Liver (tissue), 9 donors: ENCODE data around the gene PISD. TPM values are rescaled to one million over a fixed set of nuclear protein-coding genes. Genes with fewer than 3 reads are reported as not detected.

ENCODE experiments used
- DNase-seq: peaks from one replicate; pipeline ENCODE4 v3.0.0-alpha.2; 2017; ENCODE audit warnings: low spot score
- H3K27ac ChIP-seq, 2 donors: one replicate each; pipeline ENCODE4 v1.7.0; 2013; ENCODE audit warnings: inconsistent platforms in 2 of 2, low read length in 2 of 2, control low read depth in 1 of 2, low read depth in 1 of 2, mild to moderate bottlenecking in 1 of 2
- H3K27me3 ChIP-seq, 4 donors: one replicate each; pipeline versions ENCODE4 v1.6.1 to v1.7.0; 2013; ENCODE audit warnings: low read length in 3 of 4, inconsistent platforms in 1 of 4, mild to moderate bottlenecking in 1 of 4, moderate library complexity in 1 of 4; ENCODE audit not compliant: control insufficient read depth in 4 of 4, insufficient read depth in 4 of 4
- H3K36me3 ChIP-seq, 4 donors: one replicate each; pipeline versions ENCODE4 v1.6.1 to v1.7.0; 2013; ENCODE audit warnings: low read length in 3 of 4, mild to moderate bottlenecking in 3 of 4, low read depth in 1 of 4, moderate library complexity in 1 of 4; ENCODE audit not compliant: control insufficient read depth in 4 of 4, insufficient read depth in 3 of 4
- H3K4me1 ChIP-seq, 4 donors: one replicate each; pipeline versions ENCODE4 v1.6.1 to v1.7.0; 2013; ENCODE audit warnings: low read length in 3 of 4, mild to moderate bottlenecking in 3 of 4, moderate library complexity in 1 of 4; ENCODE audit not compliant: control insufficient read depth in 4 of 4, insufficient read depth in 4 of 4
- H3K4me3 ChIP-seq, 3 donors: one replicate each; pipeline versions ENCODE4 v1.6.1 to v1.7.0; 2013; ENCODE audit warnings: low read length in 3 of 3, control low read depth in 1 of 3, low read depth in 1 of 3, mild to moderate bottlenecking in 1 of 3
- H3K9ac ChIP-seq, 2 donors: one replicate each; pipeline ENCODE4 v1.7.0; 2013; ENCODE audit warnings: low read length in 2 of 2, mild to moderate bottlenecking in 2 of 2, moderate library complexity in 2 of 2, control low read depth in 1 of 2, low read depth in 1 of 2
- H3K9me3 ChIP-seq, 4 donors: one replicate each; pipeline versions ENCODE4 v1.6.1 to v1.7.0; 2013; ENCODE audit warnings: low read length in 3 of 4; ENCODE audit not compliant: control insufficient read depth in 4 of 4
- EGR1 ChIP-seq, 2 donors: IDR thresholded peaks; 2 replicates each; pipeline ENCODE4 v1.6.1; 2016 to 2018; ENCODE audit warnings: antibody characterized with exemption in 2 of 2, low read depth in 2 of 2
- FOXA1 ChIP-seq: IDR thresholded peaks from 2 replicates; pipeline ENCODE4 v1.6.1; 2016; ENCODE audit warnings: antibody characterized with exemption
- FOXA2 ChIP-seq: IDR thresholded peaks from 2 replicates; pipeline ENCODE4 v1.6.1; 2016; ENCODE audit warnings: antibody characterized with exemption
- GABPA ChIP-seq, 2 donors: IDR thresholded peaks in 1 of 2; conservative IDR thresholded peaks in 1 of 2; 2 replicates each; pipeline ENCODE4 v1.6.1; 2016; ENCODE audit warnings: antibody characterized with exemption in 2 of 2, mild to moderate bottlenecking in 1 of 2, moderate library complexity in 1 of 2
- HNF4A ChIP-seq, 2 donors: conservative IDR thresholded peaks; 2 replicates each; pipeline ENCODE4 v1.6.1; 2016; ENCODE audit warnings: antibody characterized with exemption in 2 of 2, mild to moderate bottlenecking in 2 of 2
- JUND ChIP-seq, 2 donors: IDR thresholded peaks; 2 replicates each; pipeline ENCODE4 v1.6.1; 2016; ENCODE audit warnings: antibody characterized with exemption in 2 of 2
- NR2F2 ChIP-seq: IDR thresholded peaks from 2 replicates; pipeline ENCODE4 v1.6.1; 2016; ENCODE audit warnings: antibody characterized with exemption
- RAD21 ChIP-seq, 2 donors: IDR thresholded peaks; 2 replicates each; pipeline ENCODE4 v1.6.1; 2016; ENCODE audit warnings: antibody characterized with exemption in 2 of 2, mild to moderate bottlenecking in 2 of 2
- RXRA ChIP-seq, 2 donors: IDR thresholded peaks; 2 replicates each; pipeline ENCODE4 v1.6.1; 2017 to 2018; ENCODE audit warnings: antibody characterized with exemption in 2 of 2, mild to moderate bottlenecking in 1 of 2
- TAF1 ChIP-seq: conservative IDR thresholded peaks from 2 replicates; pipeline ENCODE4 v1.6.1; 2016; ENCODE audit warnings: antibody characterized with exemption, mild to moderate bottlenecking
- YY1 ChIP-seq: IDR thresholded peaks from 2 replicates; pipeline ENCODE4 v1.6.1; 2016; ENCODE audit warnings: antibody characterized with exemption, mild to moderate bottlenecking
- WGBS: extraction: QIAGEN DNeasy Blood & Tissue Kit; methylation state at CpG from one replicate; pipeline ENCODE4 v1.1.7; 2013; 5-methylcytosine and 5-hydroxymethylcytosine counted together
- polyA plus RNA-seq, 2 donors: library from polyadenylated mRNA; stranded (reverse) in 1 of 2; unstranded in 1 of 2; fragments of 200-250 nt in 1 of 2; fragments of >200 nt in 1 of 2; fragmentation: Nextera tagmentation in 1 of 2; extraction: Ambion mirVana in 1 of 2; gene quantifications; one replicate each; pipeline versions ENCODE4 v1.2.1 to v1.2.3, GENCODE V29; 2013 to 2015
- total RNA-seq, 2 donors: library from RNA; depleted of rRNA; stranded (reverse); fragments of >200 nt; gene quantifications; one replicate each; pipeline ENCODE4 v1.2.3, GENCODE V29; 2014
- TF ChIP-seq, protein P1 (sequence below): IDR thresholded peaks from 2 replicates; pipeline ENCODE4 v1.6.1; 2016; ENCODE audit warnings: antibody characterized with exemption
- TF ChIP-seq, protein P2 (sequence below): IDR thresholded peaks from 2 replicates; pipeline ENCODE4 v1.6.1; 2016; ENCODE audit warnings: antibody characterized with exemption
- TF ChIP-seq, protein P3 (sequence below): fragments of 150-350 bp; IDR thresholded peaks from 2 replicates; pipeline ENCODE4 v1.5.1; 2017; ENCODE audit warnings: improper control_type of control experiment, low read depth, low read length; ENCODE audit not compliant: missing input control
- TF ChIP-seq, protein P4 (sequence below): IDR thresholded peaks from 2 replicates; pipeline ENCODE4 v1.6.1; 2016; ENCODE audit warnings: antibody characterized with exemption
- donor health status: healthy.
- donor health status: healthy.
- donor health status: healthy.
- donor health status: healthy.
- donor health status: healthy.

Gene PISD
- total and polyA plus RNA-seq, 4 donors = 14.7 to 28.3 (median 20.4) TPM

DNA sequence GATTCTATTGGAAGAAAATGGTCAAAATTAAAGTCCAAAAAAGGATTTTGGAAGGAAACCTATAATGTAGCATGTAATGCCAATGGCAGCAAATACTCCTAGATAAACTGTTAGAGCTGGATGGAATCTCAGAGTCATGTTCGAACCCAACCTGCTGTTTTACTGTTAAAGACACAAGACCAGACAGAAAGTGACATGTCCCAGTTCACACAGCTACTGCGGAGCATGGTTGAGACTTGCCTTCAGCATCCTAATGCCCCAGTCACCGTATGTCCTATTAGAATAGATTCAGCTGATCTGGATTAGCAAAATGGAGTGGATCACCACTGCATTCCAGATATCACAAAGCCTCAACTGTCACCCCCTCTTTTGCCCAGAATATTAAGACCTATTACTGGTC is 14.9 kb downstream of the PISD start:
- WGBS = 96% methylated on average over 3 of the region's 3 CpGs
- H3K9ac ChIP-seq = no peak overlapping the region
- H3K27ac ChIP-seq = no peak overlapping the region
- H3K4me3 ChIP-seq = no peak overlapping the region
- DNase-seq = no peak
- no peaks in the 10 kb centered on the region for H3K4me1 ChIP-seq
- peaks cover 6 to 26% (median 15%) of the 10 kb centered on the region in 4 donors for H3K36me3 ChIP-seq
- TF ChIP-seq GABPA (IDR thresholded peaks at IDR 0.05 in 1 of 2, conservative IDR thresholded peaks at IDR 0.05 in 1 of 2) (no peak), TAF1 (no peak)
- TF ChIP-seq, protein P1, sequence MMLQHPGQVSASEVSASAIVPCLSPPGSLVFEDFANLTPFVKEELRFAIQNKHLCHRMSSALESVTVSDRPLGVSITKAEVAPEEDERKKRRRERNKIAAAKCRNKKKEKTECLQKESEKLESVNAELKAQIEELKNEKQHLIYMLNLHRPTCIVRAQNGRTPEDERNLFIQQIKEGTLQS = no peak
- no peaks in the 10 kb centered on the region for H3K9me3 ChIP-seq
- no peaks in the 10 kb centered on the region for H3K27me3 ChIP-seq

DNA sequence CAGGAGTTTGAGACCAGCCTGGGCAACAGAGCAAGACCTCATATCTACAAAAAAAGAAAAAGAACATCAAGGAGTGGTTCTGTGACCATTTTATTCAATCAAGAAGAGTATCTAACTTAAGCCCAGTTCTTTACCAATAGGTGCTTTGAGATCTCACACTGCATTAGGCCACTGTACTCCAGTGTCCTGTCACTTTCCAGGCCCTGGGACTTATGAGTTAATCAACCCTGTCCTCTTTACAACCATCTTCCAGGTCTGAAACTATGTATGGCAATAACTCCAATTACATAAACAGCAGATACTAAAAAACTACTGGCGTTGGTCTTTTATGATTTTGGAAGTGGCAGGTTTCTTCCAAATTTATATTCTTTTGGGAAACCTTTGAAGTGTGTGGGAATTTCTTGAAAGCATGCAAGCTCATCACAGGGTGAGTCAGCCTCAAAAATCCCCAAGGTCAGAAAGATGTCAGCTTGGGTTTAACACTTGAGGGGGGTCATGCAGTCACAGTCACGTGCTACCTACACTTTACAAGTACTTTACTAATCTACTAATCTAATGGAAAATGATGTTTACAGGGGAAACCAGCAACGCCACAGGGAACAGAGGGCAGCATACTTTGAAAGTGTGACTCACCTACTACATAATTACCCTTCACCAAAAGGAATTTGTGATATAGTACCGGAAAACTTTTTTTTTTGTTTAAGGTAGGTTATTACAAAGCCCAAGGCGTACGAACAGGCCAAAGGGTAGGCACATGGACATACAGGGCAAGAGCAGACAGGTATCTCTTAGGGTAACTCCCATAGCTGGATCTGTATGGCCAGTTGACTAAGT is 15.6 kb downstream of the PISD start:
- Histone ChIP-seq H3K9me3 (no peaks in the 10 kb centered on the region), H3K27ac (no peak overlapping the region), H3K4me1 (no peaks in the 10 kb centered on the region), H3K4me3 (no peak overlapping the region), H3K9ac (no peak overlapping the region), H3K36me3 (peaks cover 6 to 26% (median 15%) of the 10 kb centered on the region in 4 donors), H3K27me3 (no peaks in the 10 kb centered on the region)
- 76% methylated on average over 6 of the region's 6 CpGs for WGBS
- TF ChIP-seq, protein P2, sequence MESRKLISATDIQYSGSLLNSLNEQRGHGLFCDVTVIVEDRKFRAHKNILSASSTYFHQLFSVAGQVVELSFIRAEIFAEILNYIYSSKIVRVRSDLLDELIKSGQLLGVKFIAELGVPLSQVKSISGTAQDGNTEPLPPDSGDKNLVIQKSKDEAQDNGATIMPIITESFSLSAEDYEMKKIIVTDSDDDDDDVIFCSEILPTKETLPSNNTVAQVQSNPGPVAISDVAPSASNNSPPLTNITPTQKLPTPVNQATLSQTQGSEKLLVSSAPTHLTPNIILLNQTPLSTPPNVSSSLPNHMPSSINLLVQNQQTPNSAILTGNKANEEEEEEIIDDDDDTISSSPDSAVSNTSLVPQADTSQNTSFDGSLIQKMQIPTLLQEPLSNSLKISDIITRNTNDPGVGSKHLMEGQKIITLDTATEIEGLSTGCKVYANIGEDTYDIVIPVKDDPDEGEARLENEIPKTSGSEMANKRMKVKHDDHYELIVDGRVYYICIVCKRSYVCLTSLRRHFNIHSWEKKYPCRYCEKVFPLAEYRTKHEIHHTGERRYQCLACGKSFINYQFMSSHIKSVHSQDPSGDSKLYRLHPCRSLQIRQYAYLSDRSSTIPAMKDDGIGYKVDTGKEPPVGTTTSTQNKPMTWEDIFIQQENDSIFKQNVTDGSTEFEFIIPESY = no peak
- TF ChIP-seq, protein P1 = no peak
- TF ChIP-seq YY1 (no peak), EGR1 (IDR thresholded peaks at IDR 0.05; ENCODE audit: low read depth in 2 of 2) (no peak)
- TF ChIP-seq, protein P3, sequence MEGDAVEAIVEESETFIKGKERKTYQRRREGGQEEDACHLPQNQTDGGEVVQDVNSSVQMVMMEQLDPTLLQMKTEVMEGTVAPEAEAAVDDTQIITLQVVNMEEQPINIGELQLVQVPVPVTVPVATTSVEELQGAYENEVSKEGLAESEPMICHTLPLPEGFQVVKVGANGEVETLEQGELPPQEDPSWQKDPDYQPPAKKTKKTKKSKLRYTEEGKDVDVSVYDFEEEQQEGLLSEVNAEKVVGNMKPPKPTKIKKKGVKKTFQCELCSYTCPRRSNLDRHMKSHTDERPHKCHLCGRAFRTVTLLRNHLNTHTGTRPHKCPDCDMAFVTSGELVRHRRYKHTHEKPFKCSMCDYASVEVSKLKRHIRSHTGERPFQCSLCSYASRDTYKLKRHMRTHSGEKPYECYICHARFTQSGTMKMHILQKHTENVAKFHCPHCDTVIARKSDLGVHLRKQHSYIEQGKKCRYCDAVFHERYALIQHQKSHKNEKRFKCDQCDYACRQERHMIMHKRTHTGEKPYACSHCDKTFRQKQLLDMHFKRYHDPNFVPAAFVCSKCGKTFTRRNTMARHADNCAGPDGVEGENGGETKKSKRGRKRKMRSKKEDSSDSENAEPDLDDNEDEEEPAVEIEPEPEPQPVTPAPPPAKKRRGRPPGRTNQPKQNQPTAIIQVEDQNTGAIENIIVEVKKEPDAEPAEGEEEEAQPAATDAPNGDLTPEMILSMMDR = no peak
- DNase-seq = no peak

DNA sequence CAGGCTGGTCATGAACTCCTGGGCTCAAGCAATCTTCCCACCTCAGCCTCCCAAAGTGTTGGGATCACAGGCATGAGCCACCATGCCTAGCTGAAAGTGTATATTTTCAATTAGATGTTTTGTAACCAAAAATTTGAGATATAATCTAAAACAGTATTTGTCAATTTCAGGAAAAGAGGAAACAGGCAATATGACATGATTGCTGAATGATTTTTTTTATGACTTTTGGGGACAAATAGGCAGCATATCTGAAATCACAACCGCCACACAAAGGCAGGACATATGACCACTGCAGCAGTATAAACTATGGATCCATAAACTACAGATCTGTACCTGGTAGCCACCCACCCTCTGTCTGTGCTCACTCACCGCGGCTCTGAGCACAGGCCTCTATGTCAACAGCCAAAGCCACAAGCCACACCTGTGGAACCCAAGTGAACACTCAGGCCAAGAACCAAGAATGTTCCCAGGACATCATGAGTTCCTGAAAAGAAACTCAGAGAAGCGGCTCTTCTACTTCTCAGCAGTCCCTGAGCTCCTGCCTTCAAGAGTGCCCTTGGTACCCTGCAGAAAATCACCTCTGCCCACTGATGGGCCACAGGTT is 22.5 kb downstream of the PISD start:
- Histone ChIP-seq H3K4me3 (no peak overlapping the region), H3K9me3 (no peaks in the 10 kb centered on the region), H3K36me3 (peaks cover 0 to 2% (median 0%) of the 10 kb centered on the region in 4 donors), H3K27me3 (no peaks in the 10 kb centered on the region), H3K4me1 (peaks cover 4 to 13% (median 8%) of the 10 kb centered on the region in 4 donors), H3K27ac (no peak overlapping the region), H3K9ac (no peak overlapping the region)
- 81% methylated on average over 4 of the region's 4 CpGs for WGBS
- no peak for DNase-seq
- TF ChIP-seq, protein P3 = no peak
- TF ChIP-seq TAF1 (no peak), EGR1 (IDR thresholded peaks at IDR 0.05; ENCODE audit: low read depth in 2 of 2) (no peak), FOXA1 (no peak), GABPA (IDR thresholded peaks at IDR 0.05 in 1 of 2, conservative IDR thresholded peaks at IDR 0.05 in 1 of 2) (no peak), RXRA (IDR thresholded peaks at IDR 0.05) (no peak), FOXA2 (no peak), NR2F2 (no peak), JUND (IDR thresholded peaks at IDR 0.05) (no peak), HNF4A (conservative IDR thresholded peaks at IDR 0.05) (no peak), RAD21 (IDR thresholded peaks at IDR 0.05) (no peak)
- TF ChIP-seq, protein P4, sequence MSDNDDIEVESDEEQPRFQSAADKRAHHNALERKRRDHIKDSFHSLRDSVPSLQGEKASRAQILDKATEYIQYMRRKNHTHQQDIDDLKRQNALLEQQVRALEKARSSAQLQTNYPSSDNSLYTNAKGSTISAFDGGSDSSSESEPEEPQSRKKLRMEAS = no peak
- TF ChIP-seq, protein P2 = no peak
